Kidney (tissue), 14 donors: ENCODE measurements around the gene CHL1. TPM values are rescaled to one million over a fixed set of nuclear protein-coding genes. Genes with fewer than 3 reads are reported as not detected.
A peak's percentile ranks its signal among the peaks of the same experiment; 100 is the strongest.
"Not testable (repeated sequence)": the region's sequence is repeated elsewhere in the genome, so short reads cannot be mapped to it uniquely, and the experiment has no call there.

Experiments used
- DNase-seq, 5 donors: peaks; one replicate each; pipeline ENCODE4 v3.0.0-alpha.2; 2013 to 2020
- FAIRE-seq: peaks from 2 replicates; lab custom pipeline; 2012; peaks lifted over from hg19 to GRCh38; lab: Jason Lieb, UNC
- H3K27ac ChIP-seq, 2 donors: one replicate each; pipeline ENCODE4 v1.7.0; 2013; ENCODE audit warnings: low read depth in 2 of 2, low read length in 2 of 2, inconsistent platforms in 1 of 2
- H3K27me3 ChIP-seq: one replicate; pipeline ENCODE4 v1.7.1; 2013; ENCODE audit warnings: low read length, inconsistent platforms; ENCODE audit not compliant: control insufficient read depth, insufficient read depth
- H3K36me3 ChIP-seq, 3 donors: one replicate each; pipeline versions ENCODE4 v1.7.0 to v1.7.1; 2013; ENCODE audit warnings: low read length in 3 of 3, control low read depth in 1 of 3, inconsistent platforms in 1 of 3; ENCODE audit not compliant: insufficient read depth in 3 of 3, control insufficient read depth in 2 of 3
- H3K4me1 ChIP-seq, 3 donors: one replicate each; pipeline versions ENCODE4 v1.7.0 to v1.7.1; 2013; ENCODE audit warnings: low read length in 3 of 3, inconsistent platforms in 1 of 3, low read depth in 1 of 3; ENCODE audit not compliant: control insufficient read depth in 2 of 3, insufficient read depth in 2 of 3
- H3K4me3 ChIP-seq, 3 donors: one replicate each; pipeline versions ENCODE4 v1.7.0 to v1.8.1; 2013; ENCODE audit warnings: low read length in 3 of 3, control low read depth in 1 of 3, inconsistent platforms in 1 of 3
- H3K9ac ChIP-seq, 3 donors: one replicate each; pipeline versions ENCODE4 v1.7.0 to v1.7.1; 2013; ENCODE audit warnings: low read length in 3 of 3, control low read depth in 1 of 3, inconsistent platforms in 1 of 3
- H3K9me3 ChIP-seq, 3 donors: one replicate each; pipeline versions ENCODE4 v1.7.0 to v1.7.1; 2013; ENCODE audit warnings: low read length in 3 of 3, control low read depth in 1 of 3, inconsistent platforms in 1 of 3; ENCODE audit not compliant: control insufficient read depth in 2 of 3, insufficient read depth in 1 of 3
- CTCF ChIP-seq: IDR thresholded peaks from 3 replicates; pipeline ENCODE4 v1.5.1; 2012; ENCODE audit warnings: mild to moderate bottlenecking, moderate library complexity, borderline replicate concordance; ENCODE audit not compliant: insufficient read depth; ENCODE audit errors: extremely low read depth
- intact Hi-C: fragments of 100-400 bp; cut with DNase I; formaldehyde crosslinking; loops from one replicate; pipeline ENCODE4 v1.11.1; 2022
- polyA plus RNA-seq: library from polyadenylated mRNA; stranded (reverse); fragments of 350-450 nt; fragmentation: Illumina TruSeq; extraction: RNeasy Lipid Tissue Mini Kit (QIAGEN cat#74804); gene quantifications from one replicate; pipeline ENCODE4 v1.2.3, GENCODE V29; 2014; ENCODE audit warnings: low read depth, low replicate concordance; ENCODE audit not compliant: insufficient read depth
- total RNA-seq: library from RNA; stranded (reverse); fragmentation: NEBNext Ultra II Directional; extraction: Animal tissue kit (Norgen Biotek cat#: 25700); gene quantifications from one replicate; pipeline ENCODE4 v1.2.1, GENCODE V29; 2021
- donor health status: control.
- donor health status: control.
- donor health status: control.
- donor health status: control.
- donor health status: control.
- donor health status: DM: yes; HTN: yes; CAD: no.
- donor health status: Normal renal cell carcinoma (clear cell type).

CHL1 gene
- total and polyA plus RNA-seq, 2 donors from 2014 or later, result 10.6 to 109 TPM

DNA sequence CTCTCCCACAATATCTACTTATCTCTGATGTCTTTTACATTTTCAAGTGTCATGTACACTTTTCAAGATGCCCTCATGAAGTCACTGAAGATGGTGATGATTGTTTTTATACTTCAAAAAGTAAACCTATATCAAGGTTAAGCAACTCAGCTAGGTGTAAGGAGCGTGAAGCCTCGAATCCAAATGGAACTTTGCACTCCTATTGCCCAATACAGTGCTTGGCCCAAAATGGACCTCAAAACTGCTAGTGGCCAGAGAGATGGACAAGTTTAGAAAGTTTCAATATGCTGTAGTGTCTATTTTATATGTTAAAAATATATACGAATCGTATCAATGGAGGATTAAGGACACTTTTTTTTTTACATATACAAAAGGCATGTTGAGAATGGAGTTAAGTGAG is 167.7 kb downstream of the CHL1 start:
- Histone ChIP-seq H3K9ac (no peak overlapping the region), H3K9me3 (peaks cover 0 to 3% (median 0%) of the 10 kb centered on the region in 3 donors), H3K27me3 (no peaks in the 10 kb centered on the region), H3K4me3 (no peak overlapping the region), H3K4me1 (peaks cover 3 to 31% (median 12%) of the 10 kb centered on the region in 3 donors), H3K36me3 (no peaks in the 10 kb centered on the region), H3K27ac (peak overlapping the region in 1 of 2 donors; percentile 8)
- DNase-seq (no peak), FAIRE-seq (no peak)
- intact Hi-C loops, result no loop called here
- no peak for TF ChIP-seq CTCF

DNA sequence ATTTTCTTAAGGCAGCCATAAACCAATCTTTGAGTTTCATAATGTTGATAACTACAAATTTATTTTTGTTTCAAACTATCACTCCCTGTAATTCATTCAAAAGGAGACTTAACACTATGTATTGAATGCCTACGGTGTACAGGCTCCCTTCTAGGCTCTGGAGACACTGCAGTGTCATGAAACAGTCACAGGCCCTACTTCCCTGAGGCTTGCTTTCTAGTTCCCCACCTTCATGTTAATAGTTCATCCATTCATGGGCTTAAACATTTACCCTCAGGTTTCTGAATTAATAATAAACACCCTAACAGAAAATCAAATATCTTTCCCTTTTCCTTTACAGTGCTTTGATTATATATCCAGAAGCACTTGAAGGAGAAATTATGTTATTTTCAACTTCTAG is 168.7 kb downstream of the CHL1 start:
- H3K27me3 ChIP-seq, result no peaks in the 10 kb centered on the region
- peak overlapping the region in 1 of 3 donors; percentile 33 for H3K4me3 ChIP-seq
- H3K4me1 ChIP-seq, result peaks cover 3 to 31% (median 10%) of the 10 kb centered on the region in 3 donors
- peaks cover 0 to 3% (median 0%) of the 10 kb centered on the region in 3 donors for H3K9me3 ChIP-seq
- peak overlapping the region; percentile 58 to 62 for H3K27ac ChIP-seq
- peak overlapping the region in 1 of 3 donors; percentile 16 for H3K9ac ChIP-seq
- H3K36me3 ChIP-seq, result no peaks in the 10 kb centered on the region
- intact Hi-C loops, result no loop called here
- DNase-seq (peak in 2 of 5 donors; percentile 58 to 73), FAIRE-seq (peak; percentile 25)
- no peak for TF ChIP-seq CTCF

DNA sequence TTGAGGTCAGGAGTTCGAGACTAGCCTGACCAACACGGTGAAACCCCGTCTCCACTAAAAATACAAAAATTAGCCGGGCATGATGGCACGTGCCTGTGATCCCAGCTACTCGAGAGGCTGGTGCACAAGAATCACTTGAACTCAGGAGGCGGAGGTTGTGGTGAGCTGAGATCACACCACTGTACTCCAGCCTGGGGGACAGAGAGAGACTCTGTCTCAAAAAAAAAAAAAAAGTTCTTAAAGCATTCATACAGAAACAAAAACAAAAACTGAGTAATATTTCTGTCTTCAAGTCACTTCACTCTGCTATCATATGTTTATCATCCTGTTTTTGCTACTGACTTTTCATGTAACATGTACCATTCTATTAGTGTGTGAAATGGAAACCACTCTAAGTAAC is 169.7 kb downstream of the CHL1 start:
- H3K4me3 ChIP-seq, H3K9ac ChIP-seq, H3K9me3 ChIP-seq, FAIRE-seq, H3K27me3 ChIP-seq, H3K36me3 ChIP-seq, intact Hi-C loops: not testable (repeated sequence)
- Histone ChIP-seq H3K27ac (peak overlapping the region in 1 of 2 donors; percentile 58), H3K4me1 (peaks cover 3 to 31% (median 10%) of the 10 kb centered on the region in 3 donors)
- DNase-seq, result peak in 1 of 5 donors; percentile 27

DNA sequence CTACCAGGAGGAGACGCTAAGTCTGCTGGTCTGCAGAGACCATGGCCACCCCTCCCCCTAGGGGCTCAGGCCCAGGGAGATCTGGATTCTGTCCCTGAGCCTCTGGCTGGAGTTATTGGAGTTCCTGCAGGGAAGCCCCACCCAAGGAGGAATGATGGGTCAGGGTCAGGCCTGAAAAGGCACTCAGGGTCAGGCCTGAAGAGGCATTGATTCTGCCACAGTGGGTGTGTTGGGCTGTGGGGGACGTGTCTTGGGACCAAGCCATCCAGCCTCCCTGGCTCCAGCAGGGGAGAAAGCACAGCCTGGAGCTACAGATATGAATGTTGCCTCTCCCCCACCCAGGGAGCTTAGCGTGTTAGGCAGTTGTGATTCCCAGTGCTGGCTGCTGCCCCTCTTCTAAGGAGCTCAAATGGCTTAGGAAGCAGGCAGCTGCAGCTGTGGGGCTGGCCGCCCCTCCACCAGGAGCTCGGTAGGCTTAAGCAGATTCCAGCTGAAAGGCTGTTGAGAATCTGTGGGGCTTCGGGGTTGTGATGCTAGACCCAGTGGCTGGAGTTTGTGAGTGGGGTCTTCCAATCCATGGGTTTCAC is 176.7 kb downstream of the CHL1 start:
- DNase-seq, result peak in 1 of 5 donors; percentile 49
- no peak for TF ChIP-seq CTCF
- no peak for FAIRE-seq
- intact Hi-C loops, result no loop called here
- Histone ChIP-seq H3K27ac (no peak overlapping the region), H3K27me3 (no peaks in the 10 kb centered on the region), H3K4me1 (peaks cover 0 to 11% (median 10%) of the 10 kb centered on the region in 3 donors), H3K9me3 (no peaks in the 10 kb centered on the region), H3K4me3 (no peak overlapping the region), H3K9ac (no peak overlapping the region), H3K36me3 (no peaks in the 10 kb centered on the region)
